NCI-H1092 (cell line): Measurements from ENCODE around the gene C14orf93.

Experiments
- DNase-seq: peaks from one replicate; lab custom pipeline; 2025; lab: John Stamatoyannopoulos, UW

The C14orf93 gene

GRCh38 chr14:23045419-23046357 lies 35.7 kb upstream of the C14orf93 start:
- DNase-seq = no peak

- DNase-seq = no peak
Measured at GRCh38 chr14:23044840-23045239, 34.9 kb upstream of the C14orf93 start.

GRCh38 chr14:23043754-23044153 lies 33.8 kb upstream of the C14orf93 start:
- DNase-seq = no peak

- DNase-seq = no peak
Measured at GRCh38 chr14:23043145-23043544, 33.2 kb upstream of the C14orf93 start.

GRCh38 chr14:23042162-23042965 lies 32.4 kb upstream of the C14orf93 start, which contains the start of gene PSMB11:
TSS of gene PSMB11 (plus strand) at chr14:23042212. CDS start at chr14:23042226, 14 bp downstream.
- no peak for DNase-seq

GRCh38 chr14:23041729-23042128 lies 31.8 kb upstream of the C14orf93 start:
- no peak for DNase-seq

- DNase-seq = no peak
Measured at GRCh38 chr14:23040100-23040499, 30.2 kb upstream of the C14orf93 start.

- DNase-seq = no peak
Measured at GRCh38 chr14:23035303-23036144, 25.6 kb upstream of the C14orf93 start.

- DNase-seq = no peak
Measured at GRCh38 chr14:23034498-23035302, 24.8 kb upstream of the C14orf93 start, which contains the start of gene PSMB5. TSS of gene PSMB5 (minus strand) at chr14:23034900. CDS start at chr14:23034881, 19 bp downstream.

- no peak for DNase-seq
Measured at GRCh38 chr14:23033801-23034497, 24.0 kb upstream of the C14orf93 start.

GRCh38 chr14:23033251-23033727 lies 23.3 kb upstream of the C14orf93 start:
- DNase-seq = no peak

GRCh38 chr14:23030936-23031335 lies 21.0 kb upstream of the C14orf93 start:
- DNase-seq = no peak

GRCh38 chr14:23028799-23029198 lies 18.9 kb upstream of the C14orf93 start:
- DNase-seq = no peak

- no peak for DNase-seq
Measured at GRCh38 chr14:23025151-23025814, 15.3 kb upstream of the C14orf93 start.

- DNase-seq = no peak
Measured at GRCh38 chr14:23024612-23025075, 14.7 kb upstream of the C14orf93 start.

GRCh38 chr14:23023795-23024152 lies 13.8 kb upstream of the C14orf93 start:
- DNase-seq = no peak

- no peak for DNase-seq
Measured at GRCh38 chr14:23023022-23023794, 13.3 kb upstream of the C14orf93 start.

- DNase-seq = no peak
Measured at GRCh38 chr14:23021889-23022442, 12.0 kb upstream of the C14orf93 start.
